GM04503 (cell line): Measurements from ENCODE around the gene PRADC1.
"Not testable (repeated sequence)": the region's sequence is repeated elsewhere in the genome, so short reads cannot be mapped to it uniquely, and the experiment has no call there.

Source experiments
- DNase-seq: peaks from one replicate; pipeline ENCODE4 v3.0.0-alpha.2; 2012; ENCODE audit warnings: low read depth

Gene PRADC1

GRCh38 chr2:73233154-73233931 lies at the start of gene PRADC1:
TSS of gene PRADC1 (minus strand) at chr2:73233239. CDS start at chr2:73233160, 79 bp downstream.
- peak; percentile 99 for DNase-seq

GRCh38 chr2:73281244-73281643 lies 48.2 kb upstream of the PRADC1 start:
- no peak for DNase-seq

GRCh38 chr2:73279852-73280251 lies 46.8 kb upstream of the PRADC1 start:
- DNase-seq = no peak

- no peak for DNase-seq
Measured at GRCh38 chr2:73272270-73272669, 39.2 kb upstream of the PRADC1 start.

GRCh38 chr2:73269686-73270465 lies 36.8 kb upstream of the PRADC1 start:
- no peak for DNase-seq

- DNase-seq = no peak
Measured at GRCh38 chr2:73268830-73269685, 36.0 kb upstream of the PRADC1 start.

GRCh38 chr2:73268366-73268829 lies 35.4 kb upstream of the PRADC1 start:
- DNase-seq = no peak

- DNase-seq = no peak
Measured at GRCh38 chr2:73267008-73267407, 34.0 kb upstream of the PRADC1 start.

GRCh38 chr2:73266061-73266901 lies 33.2 kb upstream of the PRADC1 start:
- DNase-seq = no peak

- DNase-seq = no peak
Measured at GRCh38 chr2:73265298-73266060, 32.4 kb upstream of the PRADC1 start.

GRCh38 chr2:73264783-73265182 lies 31.7 kb upstream of the PRADC1 start:
- DNase-seq = no peak

GRCh38 chr2:73264332-73264606 lies 31.2 kb upstream of the PRADC1 start:
- no peak for DNase-seq

- DNase-seq = no peak
Measured at GRCh38 chr2:73263540-73264331, 30.7 kb upstream of the PRADC1 start.

- not testable (repeated sequence) for DNase-seq
Measured at GRCh38 chr2:73262691-73263429, 29.8 kb upstream of the PRADC1 start.

- DNase-seq = no peak
Measured at GRCh38 chr2:73262108-73262651, 29.1 kb upstream of the PRADC1 start.

- DNase-seq = no peak
Measured at GRCh38 chr2:73260338-73260984, 27.4 kb upstream of the PRADC1 start.

GRCh38 chr2:73259704-73260337 lies 26.8 kb upstream of the PRADC1 start:
- no peak for DNase-seq

- DNase-seq = no peak
Measured at GRCh38 chr2:73259276-73259675, 26.2 kb upstream of the PRADC1 start.
